IPS-15b (cell line): ENCODE measurements around the gene ABLIM1.

Experiments used
- H3K27me3 ChIP-seq: one replicate; pipeline ENCODE4 v1.6.1; 2013; ENCODE audit warnings: low read length; ENCODE audit not compliant: control insufficient read depth, insufficient read depth
- H3K36me3 ChIP-seq: one replicate; pipeline ENCODE4 v1.6.1; 2013; ENCODE audit warnings: low read length; ENCODE audit not compliant: control insufficient read depth, insufficient read depth
- H3K4me1 ChIP-seq: one replicate; pipeline ENCODE4 v1.6.1; 2013; ENCODE audit warnings: mild to moderate bottlenecking, low read length; ENCODE audit not compliant: control insufficient read depth, insufficient read depth
- H3K4me3 ChIP-seq: one replicate; pipeline ENCODE4 v1.5.1; 2013; ENCODE audit warnings: low read depth, low read length
- H3K9ac ChIP-seq: one replicate; pipeline ENCODE4 v1.6.1; 2013; ENCODE audit warnings: low read depth, mild to moderate bottlenecking, low read length
- H3K9me3 ChIP-seq: one replicate; pipeline ENCODE4 v1.6.1; 2013; ENCODE audit warnings: mild to moderate bottlenecking, low read length; ENCODE audit not compliant: control insufficient read depth, insufficient read depth

ABLIM1 gene

GRCh38 chr10:114611617-114612016, 46.5 kb downstream of the ABLIM1 start:
- Histone ChIP-seq H3K36me3 (no peaks in the 10 kb centered on the region), H3K27me3 (no peaks in the 10 kb centered on the region), H3K9me3 (no peaks in the 10 kb centered on the region), H3K9ac (no peak overlapping the region), H3K4me3 (no peak overlapping the region), H3K4me1 (no peaks in the 10 kb centered on the region)

GRCh38 chr10:114609518-114610426, 48.3 kb downstream of the ABLIM1 start:
- Histone ChIP-seq H3K9ac (no peak overlapping the region), H3K27me3 (no peaks in the 10 kb centered on the region), H3K4me3 (no peak overlapping the region), H3K9me3 (no peaks in the 10 kb centered on the region), H3K36me3 (no peaks in the 10 kb centered on the region), H3K4me1 (peaks cover 4% of the 10 kb centered on the region)

- H3K36me3 ChIP-seq = no peaks in the 10 kb centered on the region
- no peaks in the 10 kb centered on the region for H3K27me3 ChIP-seq
- no peaks in the 10 kb centered on the region for H3K9me3 ChIP-seq
These were observed 50.6 kb downstream of the ABLIM1 start for GRCh38 chr10:114607358-114607998.

GRCh38 chr10:114605155-114605797, 52.8 kb downstream of the ABLIM1 start:
- H3K4me3 ChIP-seq = no peak overlapping the region
- peaks cover 4% of the 10 kb centered on the region for H3K4me1 ChIP-seq
- H3K9me3 ChIP-seq = no peaks in the 10 kb centered on the region

More at GRCh38 chr10:114607358-114607998, 50.6 kb downstream of the ABLIM1 start:
- Histone ChIP-seq H3K4me1 (peaks cover 4% of the 10 kb centered on the region), H3K9ac (no peak overlapping the region), H3K4me3 (no peak overlapping the region)

GRCh38 chr10:114604357-114605130, 53.5 kb downstream of the ABLIM1 start:
- Histone ChIP-seq H3K4me1 (peaks cover 4% of the 10 kb centered on the region), H3K27me3 (no peaks in the 10 kb centered on the region), H3K36me3 (no peaks in the 10 kb centered on the region), H3K9me3 (no peaks in the 10 kb centered on the region), H3K4me3 (no peak overlapping the region), H3K9ac (no peak overlapping the region)

More at GRCh38 chr10:114605155-114605797, 52.8 kb downstream of the ABLIM1 start:
- Histone ChIP-seq H3K9ac (no peak overlapping the region), H3K36me3 (no peaks in the 10 kb centered on the region), H3K27me3 (no peaks in the 10 kb centered on the region)

GRCh38 chr10:114603948-114604347, 54.1 kb downstream of the ABLIM1 start:
- no peak overlapping the region for H3K4me3 ChIP-seq
- peaks cover 4% of the 10 kb centered on the region for H3K4me1 ChIP-seq
- no peak overlapping the region for H3K9ac ChIP-seq
- H3K36me3 ChIP-seq = no peaks in the 10 kb centered on the region
- H3K27me3 ChIP-seq = no peaks in the 10 kb centered on the region
- no peaks in the 10 kb centered on the region for H3K9me3 ChIP-seq

GRCh38 chr10:114603303-114603702, 54.8 kb downstream of the ABLIM1 start:
- H3K4me1 ChIP-seq = peaks cover 4% of the 10 kb centered on the region
- H3K27me3 ChIP-seq = no peaks in the 10 kb centered on the region
- H3K9me3 ChIP-seq = no peaks in the 10 kb centered on the region
- no peaks in the 10 kb centered on the region for H3K36me3 ChIP-seq
- H3K4me3 ChIP-seq = no peak overlapping the region
- H3K9ac ChIP-seq = no peak overlapping the region

- Histone ChIP-seq H3K36me3 (no peaks in the 10 kb centered on the region), H3K27me3 (no peaks in the 10 kb centered on the region), H3K4me3 (no peak overlapping the region), H3K4me1 (no peaks in the 10 kb centered on the region), H3K9ac (no peak overlapping the region), H3K9me3 (no peaks in the 10 kb centered on the region)
These were observed 58.0 kb downstream of the ABLIM1 start for GRCh38 chr10:114600057-114600456.

GRCh38 chr10:114596793-114597192, 61.3 kb downstream of the ABLIM1 start:
- no peak overlapping the region for H3K4me3 ChIP-seq
- no peaks in the 10 kb centered on the region for H3K27me3 ChIP-seq
- H3K9me3 ChIP-seq = no peaks in the 10 kb centered on the region
- no peak overlapping the region for H3K9ac ChIP-seq
- no peaks in the 10 kb centered on the region for H3K36me3 ChIP-seq
- no peaks in the 10 kb centered on the region for H3K4me1 ChIP-seq

GRCh38 chr10:114593816-114594468, 64.1 kb downstream of the ABLIM1 start:
- Histone ChIP-seq H3K27me3 (no peaks in the 10 kb centered on the region), H3K9ac (no peak overlapping the region), H3K4me1 (no peaks in the 10 kb centered on the region), H3K4me3 (no peak overlapping the region), H3K36me3 (no peaks in the 10 kb centered on the region), H3K9me3 (no peaks in the 10 kb centered on the region)
